K562 (cell line): ENCODE measurements around the gene CGNL1. TPM values are rescaled to one million over a fixed set of nuclear protein-coding genes. Genes with fewer than 3 reads are reported as not detected.

Source experiments
- ATAC-seq: fragments of 200-7000 bp; cut with Tn5 transposase; 3 replicates; pipeline ENCODE4 v1.9.1; 2020; ENCODE audit warnings: moderate library complexity
- BruUV-seq: library from RNA; stranded (reverse); fragments of 400-500 nt; replicated peaks from 2 replicates; lab custom pipeline; 2021; lab: Mats Ljungman, UMichigan
- CTCF ChIA-PET: fragments of 300-600 bp; formaldehyde crosslinking; extraction: SDS; loops from one replicate; lab custom pipeline; 2021; ENCODE audit warnings: low intra/inter-chr PET ratio; lab: Yijun Ruan, JAX
- POLR2A ChIA-PET: fragments of 300-600, 350-650 bp; sonication (Branson Sonifier 250); formaldehyde crosslinking; extraction: SDS; loops from one replicate; lab custom pipeline; 2021; ENCODE audit warnings: antibody characterized with exemption, inconsistent platforms; lab: Yijun Ruan, JAX
- DNase-seq, 4 experiments: peaks; one replicate each; pipeline versions ENCODE4 v3.0.0 to v3.0.0-alpha.2; 2011 to 2018; ENCODE audit warnings: low spot score in 3 of 4, mixed read lengths in 3 of 4; ENCODE audit errors: extremely low read depth in 1 of 4
- FAIRE-seq: peaks from 2 replicates; lab custom pipeline; 2011; peaks lifted over from hg19 to GRCh38; lab: Jason Lieb, UNC
- H2AFZ ChIP-seq: 2 replicates; pipeline ENCODE4 v1.6.0; 2011; ENCODE audit warnings: low read depth, low read length, control low read depth, inconsistent platforms
- H3K27ac ChIP-seq: fragments of 200-600 bp; 3 replicates; pipeline ENCODE4 v1.8.0; 2011; ENCODE audit warnings: low read depth, mild to moderate bottlenecking, control low read depth, inconsistent platforms, low read length, moderate library complexity, mixed read lengths; ENCODE audit errors: extremely low read depth
- H3K27me3 ChIP-seq, 2 experiments: fragments of 300-600 bp in 1 of 2; 2 replicates in 1 of 2; 3 replicates in 1 of 2; pipeline versions ENCODE4 v1.6.0 to v1.8.0; 2011; ENCODE audit warnings: inconsistent platforms in 2 of 2, low read length in 2 of 2, mild to moderate bottlenecking in 1 of 2, mixed read lengths in 1 of 2, moderate library complexity in 1 of 2; ENCODE audit not compliant: control insufficient read depth in 2 of 2, insufficient read depth in 2 of 2
- H3K36me3 ChIP-seq: fragments of 300-600 bp; 3 replicates; pipeline ENCODE4 v1.8.0; 2011; ENCODE audit warnings: mild to moderate bottlenecking, low read length, inconsistent platforms; ENCODE audit not compliant: control insufficient read depth, insufficient read depth
- H3K4me1 ChIP-seq, 2 experiments: fragments of 200-600 bp in 1 of 2; replicated peaks in 1 of 2; 2 replicates in 1 of 2; 3 replicates in 1 of 2; pipeline versions ENCODE4 v1.5.1 to v1.8.0; 2011; ENCODE audit warnings: inconsistent platforms in 2 of 2, low read length in 2 of 2, mild to moderate bottlenecking in 1 of 2, mixed read lengths in 1 of 2, moderate library complexity in 1 of 2; ENCODE audit not compliant: control insufficient read depth in 2 of 2, insufficient read depth in 2 of 2
- H3K4me2 ChIP-seq: 2 replicates; pipeline ENCODE4 v1.6.1; 2011; ENCODE audit warnings: low read length, control low read depth, inconsistent platforms, mixed read lengths; ENCODE audit not compliant: insufficient read depth
- H3K4me3 ChIP-seq: fragments of 200-600 bp; sonication (generic), shearing (Covaris generic); 2 replicates; pipeline ENCODE4 v1.5.1; 2016; ENCODE audit warnings: control low read depth, inconsistent platforms
- H3K79me2 ChIP-seq: fragments of 200-600 bp; 3 replicates; pipeline ENCODE4 v1.8.0; 2011; ENCODE audit warnings: low read length, inconsistent platforms; ENCODE audit not compliant: control insufficient read depth, insufficient read depth
- H3K9ac ChIP-seq, 2 experiments: 2 replicates each; pipeline versions ENCODE4 v1.6.0 to v1.6.1; 2011; ENCODE audit warnings: low read depth in 2 of 2, low read length in 2 of 2, control low read depth in 1 of 2, inconsistent platforms in 1 of 2, mild to moderate bottlenecking in 1 of 2, mixed read lengths in 1 of 2; ENCODE audit not compliant: insufficient read depth in 1 of 2
- H3K9me1 ChIP-seq: one replicate; pipeline ENCODE4 v1.6.0; 2011; ENCODE audit warnings: inconsistent platforms, mild to moderate bottlenecking, low read length, moderate library complexity; ENCODE audit not compliant: control insufficient read depth, insufficient read depth
- H3K9me3 ChIP-seq: replicated peaks from 2 replicates; pipeline ENCODE4 v1.5.1; 2011; ENCODE audit warnings: low read depth, low read length, inconsistent platforms; ENCODE audit not compliant: control insufficient read depth, insufficient read depth
- H4K20me1 ChIP-seq: replicated peaks from 2 replicates; pipeline ENCODE4 v1.6.1; 2011; ENCODE audit warnings: low read length, inconsistent platforms, mixed read lengths; ENCODE audit not compliant: control insufficient read depth, insufficient read depth
- CHCHD3 ChIP-seq: fragments of 250-450 bp; sonication (Bioruptor Pico); IDR thresholded peaks from 2 replicates; pipeline ENCODE4 v2.1.2; 2022; ENCODE audit warnings: mild to moderate bottlenecking
- CREM ChIP-seq: IDR thresholded peaks from 2 replicates; pipeline ENCODE4 v1.6.1; 2014; ENCODE audit warnings: antibody characterized with exemption, low read depth
- DDX20 ChIP-seq: fragments of 450-650 bp; IDR thresholded peaks from 2 replicates; pipeline ENCODE4 v1.6.1; 2016; ENCODE audit warnings: missing genetic modification characterization, low read depth, mild to moderate bottlenecking, missing compliant biosample characterization, moderate library complexity
- KDM4B ChIP-seq, 2 experiments: fragments of 450-650 bp in 1 of 2; sonication (generic) in 1 of 2; IDR thresholded peaks; 2 replicates each; pipeline ENCODE4 v1.6.1; 2016 to 2017; ENCODE audit warnings: borderline replicate concordance in 2 of 2, antibody characterized with exemption in 1 of 2, low read depth in 1 of 2, mild to moderate bottlenecking in 1 of 2
- NFE2 ChIP-seq: IDR thresholded peaks from 2 replicates; pipeline ENCODE4 v1.6.1; 2014; ENCODE audit warnings: antibody characterized with exemption, low read depth
- PRPF4 ChIP-seq: fragments of 200-400 bp; formaldehyde crosslinking; IDR thresholded peaks from one replicate; pipeline ENCODE4 v1.6.1; 2017; ENCODE audit warnings: low read length, low read depth, mild to moderate bottlenecking; ENCODE audit not compliant: insufficient read depth, poor library complexity, severe bottlenecking
- SLC30A9 ChIP-seq: fragments of 250-450 bp; sonication (Bioruptor Pico); IDR thresholded peaks from 2 replicates; pipeline ENCODE4 v1.8.0; 2022; ENCODE audit warnings: mild to moderate bottlenecking, moderate library complexity
- SRSF3 ChIP-seq: fragments of 200-400 bp; formaldehyde crosslinking; IDR thresholded peaks from 2 replicates; pipeline ENCODE4 v1.6.1; 2016; ENCODE audit warnings: mild to moderate bottlenecking, low read length, moderate library complexity; ENCODE audit not compliant: insufficient read depth
- TEAD4 ChIP-seq, 2 experiments: sonication (generic) in 1 of 2; formaldehyde crosslinking in 1 of 2; IDR thresholded peaks; 2 replicates each; pipeline versions ENCODE4 v1.6.1 to v1.8.0; 2012 to 2022; ENCODE audit warnings: borderline replicate concordance in 1 of 2, inconsistent platforms in 1 of 2, low read length in 1 of 2, mild to moderate bottlenecking in 1 of 2, missing genetic modification reagents in 1 of 2
- WHSC1 ChIP-seq: IDR thresholded peaks from one replicate; pipeline ENCODE4 v1.6.1; 2012; ENCODE audit warnings: low read length, control low read depth, inconsistent platforms
- ZNF263 ChIP-seq: sonication (generic); formaldehyde crosslinking; IDR thresholded peaks from 2 replicates; pipeline ENCODE4 v1.8.0; 2022; ENCODE audit warnings: mild to moderate bottlenecking, missing genetic modification reagents, borderline replicate concordance
- ZNF436 ChIP-seq: fragments of 250-450, 450-650 bp; sonication (Bioruptor Pico); formaldehyde crosslinking; IDR thresholded peaks from 2 replicates; pipeline ENCODE4 v1.7.0; 2020; ENCODE audit warnings: mild to moderate bottlenecking
- WGBS: fragments of 100-300 bp; shearing (Covaris generic); methylation state at CpG from one replicate; pipeline ENCODE4 v1.1.6; 2016; ENCODE audit warnings: low coverage, mixed read lengths; ENCODE audit not compliant: insufficient coverage; ENCODE audit errors: missing lambda C conversion rate; 5-methylcytosine and 5-hydroxymethylcytosine counted together
- in situ Hi-C: fragments of 300-500 bp; cut with MboI; formaldehyde crosslinking; loops from 4 replicates; pipeline ENCODE4 v1.15.0; 2018; ENCODE audit warnings: inconsistent platforms, mixed read lengths
- intact Hi-C: fragments of 100-400 bp; cut with micrococcal nuclease; formaldehyde crosslinking; loops from 2 replicates; pipeline ENCODE4 v1.14.2; 2022
- polyA plus RNA-seq, 8 experiments: library from polyadenylated mRNA; depleted of rRNA in 4 of 8; stranded (reverse) in 5 of 8; unstranded in 3 of 8; fragments of >200 nt; fragmentation: Nextera tagmentation in 2 of 8; fragmentation: Illumina TruSeq in 1 of 8; extraction: Ambion mirVana in 2 of 8; extraction: Trizol in 1 of 8; gene quantifications; 2 replicates each; pipeline versions ENCODE4 v1.2.1 to v1.2.3, GENCODE V29; 2011 to 2014; ENCODE audit warnings: inconsistent platforms in 1 of 8, missing spikeins in 1 of 8
- total RNA-seq, 7 experiments: library from RNA; depleted of rRNA in 6 of 7; stranded (reverse); fragments of >200 nt in 6 of 7; fragmentation: Illumina TruSeq in 2 of 7; extraction: Trizol in 2 of 7; gene quantifications; 2 replicates each; pipeline versions ENCODE4 v1.2.1 to v1.2.3, GENCODE V29; 2011 to 2021; ENCODE audit warnings: low replicate concordance in 1 of 7
- TF ChIP-seq, protein P1 (sequence below): fragments of 450-650 bp; conservative IDR thresholded peaks from 2 replicates; pipeline ENCODE4 v1.6.1; 2016; ENCODE audit warnings: missing genetic modification characterization, low read depth, mild to moderate bottlenecking, control low read depth, missing compliant biosample characterization
- TF ChIP-seq, protein P2 (sequence below), 2 experiments: fragments of 450-650 bp; IDR thresholded peaks; 2 replicates each; pipeline ENCODE4 v1.6.1; 2016

Gene CGNL1
- total and polyA plus RNA-seq, 9 of the 15 experiments (the other 6 are each of a cell fraction or from before 2014, with no cell fraction given) = 0.01 to 0.07 TPM; not detected in 7

DNA sequence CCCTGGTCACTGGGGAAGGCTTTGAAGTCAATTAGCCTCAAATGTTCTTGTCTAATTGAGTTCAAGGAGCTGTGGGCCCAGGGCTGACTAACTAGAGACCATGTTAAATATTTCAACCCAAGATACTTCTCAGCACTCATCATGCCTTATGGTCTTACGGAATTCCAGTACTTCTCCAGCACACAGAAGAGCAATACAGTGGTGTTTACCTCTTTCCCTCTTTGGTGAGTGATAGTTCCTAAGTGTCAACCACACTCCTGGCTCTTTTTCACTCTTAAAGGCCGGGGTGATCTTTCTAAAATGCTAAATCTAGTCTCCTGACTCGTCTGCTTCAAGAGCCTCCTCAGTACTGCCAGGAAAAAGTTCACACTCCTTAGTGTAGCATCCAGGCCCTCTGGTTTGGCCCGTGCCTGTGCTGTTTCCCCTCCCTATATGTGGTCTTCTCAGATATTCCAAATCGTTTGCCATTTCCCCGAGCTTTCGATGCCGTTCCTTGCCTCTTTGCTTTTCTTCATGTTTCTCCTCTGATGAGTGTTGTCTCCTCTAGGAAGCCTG is 220.1 kb downstream of the CGNL1 start:
- CTCF ChIA-PET = no interaction called here
- intact Hi-C loops (no loop called here), in situ Hi-C loops (no loop called here)
- WGBS = under 1% methylated on average over 8 of the region's 8 CpGs
- Histone ChIP-seq H2AFZ (no peak overlapping the region), H3K9me3 (no peaks in the 10 kb centered on the region), H3K4me3 (no peak overlapping the region), H4K20me1 (0 out of 2 replicates have a peak, but pooled peaks cover 5% of the 10 kb centered on the region)
- TF ChIP-seq ZNF263 (no peak), KDM4B (IDR thresholded peaks at IDR 0.05; ENCODE audit: borderline replicate concordance in 2 of 2, low read depth in 1 of 2) (no peak), SLC30A9 (CRISPR knock-in tag) (no peak), TEAD4 (IDR thresholded peaks at IDR 0.05; ENCODE audit: low read length) (no peak), TEAD4 (CRISPR knock-in tag; IDR thresholded peaks at IDR 0.05; ENCODE audit: borderline replicate concordance) (no peak), SRSF3 (no peak), WHSC1 (no peak), CREM (no peak), PRPF4 (no peak), DDX20 (no peak), NFE2 (no peak), ZNF436 (CRISPR knock-in tag) (no peak), CHCHD3 (CRISPR knock-in tag) (no peak)
- TF ChIP-seq, protein P1, sequence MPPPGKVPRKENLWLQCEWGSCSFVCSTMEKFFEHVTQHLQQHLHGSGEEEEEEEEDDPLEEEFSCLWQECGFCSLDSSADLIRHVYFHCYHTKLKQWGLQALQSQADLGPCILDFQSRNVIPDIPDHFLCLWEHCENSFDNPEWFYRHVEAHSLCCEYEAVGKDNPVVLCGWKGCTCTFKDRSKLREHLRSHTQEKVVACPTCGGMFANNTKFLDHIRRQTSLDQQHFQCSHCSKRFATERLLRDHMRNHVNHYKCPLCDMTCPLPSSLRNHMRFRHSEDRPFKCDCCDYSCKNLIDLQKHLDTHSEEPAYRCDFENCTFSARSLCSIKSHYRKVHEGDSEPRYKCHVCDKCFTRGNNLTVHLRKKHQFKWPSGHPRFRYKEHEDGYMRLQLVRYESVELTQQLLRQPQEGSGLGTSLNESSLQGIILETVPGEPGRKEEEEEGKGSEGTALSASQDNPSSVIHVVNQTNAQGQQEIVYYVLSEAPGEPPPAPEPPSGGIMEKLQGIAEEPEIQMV (tag) = no peak
- TF ChIP-seq, protein P2, sequence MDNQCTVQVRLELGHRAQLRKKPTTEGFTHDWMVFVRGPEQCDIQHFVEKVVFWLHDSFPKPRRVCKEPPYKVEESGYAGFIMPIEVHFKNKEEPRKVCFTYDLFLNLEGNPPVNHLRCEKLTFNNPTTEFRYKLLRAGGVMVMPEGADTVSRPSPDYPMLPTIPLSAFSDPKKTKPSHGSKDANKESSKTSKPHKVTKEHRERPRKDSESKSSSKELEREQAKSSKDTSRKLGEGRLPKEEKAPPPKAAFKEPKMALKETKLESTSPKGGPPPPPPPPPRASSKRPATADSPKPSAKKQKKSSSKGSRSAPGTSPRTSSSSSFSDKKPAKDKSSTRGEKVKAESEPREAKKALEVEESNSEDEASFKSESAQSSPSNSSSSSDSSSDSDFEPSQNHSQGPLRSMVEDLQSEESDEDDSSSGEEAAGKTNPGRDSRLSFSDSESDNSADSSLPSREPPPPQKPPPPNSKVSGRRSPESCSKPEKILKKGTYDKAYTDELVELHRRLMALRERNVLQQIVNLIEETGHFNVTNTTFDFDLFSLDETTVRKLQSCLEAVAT (IDR thresholded peaks at IDR 0.05) = no peak
- TF ChIP-seq, all 486 proteins: peak for 0
- BruUV-seq = no TSS peak
- POLR2A ChIA-PET = interaction anchor here (0.5 to 0.6 kb wide), 2 partner anchors 11 to 143 kb away, joined by 3 to 4 read pairs; no protein-coding TSS in a partner anchor
- no peak overlapping the region for H3K4me2 ChIP-seq
- H3K27me3 ChIP-seq = peaks cover 26 to 52% of the 10 kb centered on the region in 2 experiments
- H3K9me1 ChIP-seq = no peaks in the 10 kb centered on the region
- H3K9ac ChIP-seq = no peak overlapping the region
- H3K4me1 ChIP-seq = peaks cover 0 to 8% of the 10 kb centered on the region in 2 experiments; a peak in 1 of 5 replicates
- no peak for ATAC-seq
- no peaks in the 10 kb centered on the region; the same call in 2 of the 3 replicates for H3K36me3 ChIP-seq
- no peak for DNase-seq
- no peak overlapping the region for H3K27ac ChIP-seq
- no peak for FAIRE-seq
- H3K79me2 ChIP-seq = no peaks in the 10 kb centered on the region
